NCI-H187 treated with DMSO at 0.1 percent for 48 hours (cell line): Measurements from ENCODE around the gene C19orf12.
"Not testable (repeated sequence)": the region's sequence is repeated elsewhere in the genome, so short reads cannot be mapped to it uniquely, and the experiment has no call there.

Source experiments
- DNase-seq: peaks from one replicate; lab custom pipeline; 2025; lab: John Stamatoyannopoulos, UW

C19orf12 gene

GRCh38 chr19:29676586-29676985 is 38.5 kb downstream of the C19orf12 start:
- no peak for DNase-seq

- no peak for DNase-seq
Observed at GRCh38 chr19:29675650-29676186, 39.3 kb downstream of the C19orf12 start.

- DNase-seq = no peak
Observed at GRCh38 chr19:29675120-29675649, 39.9 kb downstream of the C19orf12 start.

GRCh38 chr19:29674374-29675119 is 40.5 kb downstream of the C19orf12 start:
- no peak for DNase-seq

- DNase-seq = no peak
Observed at GRCh38 chr19:29673451-29674371, 41.4 kb downstream of the C19orf12 start.

GRCh38 chr19:29672933-29673336 is 42.1 kb downstream of the C19orf12 start:
- no peak for DNase-seq

- no peak for DNase-seq
Observed at GRCh38 chr19:29672319-29672932, 42.6 kb downstream of the C19orf12 start.

GRCh38 chr19:29671393-29672160 is 43.5 kb downstream of the C19orf12 start:
- no peak for DNase-seq

GRCh38 chr19:29671026-29671392 is 44.1 kb downstream of the C19orf12 start:
- not testable (repeated sequence) for DNase-seq

- no peak for DNase-seq
Observed at GRCh38 chr19:29670255-29670654, 44.8 kb downstream of the C19orf12 start.

GRCh38 chr19:29668746-29669609 is 46.1 kb downstream of the C19orf12 start:
- DNase-seq = no peak

- no peak for DNase-seq
Observed at GRCh38 chr19:29667901-29668341, 47.1 kb downstream of the C19orf12 start.

GRCh38 chr19:29667387-29667783 is 47.7 kb downstream of the C19orf12 start:
- no peak for DNase-seq

- DNase-seq = no peak
Observed at GRCh38 chr19:29666578-29667386, 48.3 kb downstream of the C19orf12 start.

GRCh38 chr19:29665826-29666577 is 49.1 kb downstream of the C19orf12 start:
- DNase-seq = no peak

- DNase-seq = no peak
Observed at GRCh38 chr19:29665215-29665825, 49.7 kb downstream of the C19orf12 start, which contains the start of gene PLEKHF1. Gene PLEKHF1 (plus strand): TSS chr19:29665461. CDS start chr19:29673840, 8,379 bp downstream.

GRCh38 chr19:29664753-29665214 is 50.3 kb downstream of the C19orf12 start:
- no peak for DNase-seq
